K562 (cell line): Measurements from ENCODE around the gene ATP5F1A. TPM values are rescaled to one million over a fixed set of nuclear protein-coding genes. Genes with fewer than 3 reads are reported as not detected.

Experiments
- EGR1 ChIP-seq: fragments of 450-650 bp; conservative IDR thresholded peaks from 2 replicates; pipeline ENCODE4 v1.6.1; 2017; ENCODE audit warnings: mild to moderate bottlenecking
- ELF4 ChIP-seq: fragments of 450-650 bp; formaldehyde crosslinking; IDR thresholded peaks from 2 replicates; pipeline ENCODE4 v1.4.0; 2022; ENCODE audit warnings: missing genetic modification characterization
- L3MBTL2 ChIP-seq: fragments of 450-650 bp; IDR thresholded peaks from 2 replicates; pipeline ENCODE4 v1.6.1; 2016; ENCODE audit warnings: mild to moderate bottlenecking, moderate library complexity
- MIER1 ChIP-seq: fragments of 450-650 bp; IDR thresholded peaks from 2 replicates; pipeline ENCODE4 v1.6.1; 2016; ENCODE audit warnings: antibody characterized with exemption, mild to moderate bottlenecking, low read depth
- NRF1 ChIP-seq, 2 experiments: fragments of 450-650 bp; IDR thresholded peaks in 1 of 2; conservative IDR thresholded peaks in 1 of 2; 2 replicates each; pipeline ENCODE4 v1.6.1; 2014; ENCODE audit warnings: mild to moderate bottlenecking in 2 of 2
- RUNX1 ChIP-seq: sonication (generic); IDR thresholded peaks from 2 replicates; pipeline ENCODE4 v1.6.1; 2016; ENCODE audit warnings: antibody characterized with exemption, low read depth
- SIN3B ChIP-seq: fragments of 450-650 bp; IDR thresholded peaks from 2 replicates; pipeline ENCODE4 v1.6.1; 2017; ENCODE audit warnings: low read depth, mild to moderate bottlenecking, moderate library complexity
- SMAD1 ChIP-seq: fragments of 150-350 bp; IDR thresholded peaks from 2 replicates; pipeline ENCODE4 v1.6.1; 2014; ENCODE audit warnings: low read length, low read depth; ENCODE audit not compliant: partially characterized antibody
- ZC3H4 ChIP-seq: sonication (generic); formaldehyde crosslinking; IDR thresholded peaks from 2 replicates; pipeline ENCODE4 v1.9.0; 2021; ENCODE audit warnings: missing genetic modification reagents, borderline replicate concordance
- ZNF408 ChIP-seq: fragments of 250-450 bp; sonication (Bioruptor Pico); IDR thresholded peaks from 2 replicates; pipeline ENCODE4 v1.4.0; 2020; ENCODE audit warnings: low read depth, mild to moderate bottlenecking, moderate library complexity
- polyA plus RNA-seq, 8 experiments: library from polyadenylated mRNA; depleted of rRNA in 4 of 8; stranded (reverse) in 5 of 8; unstranded in 3 of 8; fragments of >200 nt; fragmentation: Nextera tagmentation in 2 of 8; fragmentation: Illumina TruSeq in 1 of 8; extraction: Ambion mirVana in 2 of 8; extraction: Trizol in 1 of 8; gene quantifications; 2 replicates each; pipeline versions ENCODE4 v1.2.1 to v1.2.3, GENCODE V29; 2011 to 2014; ENCODE audit warnings: inconsistent platforms in 1 of 8, missing spikeins in 1 of 8
- total RNA-seq, 7 experiments: library from RNA; depleted of rRNA in 6 of 7; stranded (reverse); fragments of >200 nt in 6 of 7; fragmentation: Illumina TruSeq in 2 of 7; extraction: Trizol in 2 of 7; gene quantifications; 2 replicates each; pipeline versions ENCODE4 v1.2.1 to v1.2.3, GENCODE V29; 2011 to 2021; ENCODE audit warnings: low replicate concordance in 1 of 7
- TF ChIP-seq, protein P1 (sequence below): sonication (generic); formaldehyde crosslinking; IDR thresholded peaks from 2 replicates; pipeline ENCODE4 v1.8.0; 2022; ENCODE audit warnings: mild to moderate bottlenecking, low read depth, missing genetic modification reagents
- TF ChIP-seq, protein P2 (sequence below): sonication (generic); formaldehyde crosslinking; IDR thresholded peaks from 2 replicates; pipeline ENCODE4 v1.8.0; 2022; ENCODE audit warnings: missing genetic modification reagents, mild to moderate bottlenecking, borderline replicate concordance
- TF ChIP-seq, protein P3 (sequence below): fragments of 250-450 bp; sonication (Bioruptor Pico); IDR thresholded peaks from 2 replicates; pipeline ENCODE4 v1.9.0; 2021; ENCODE audit warnings: mild to moderate bottlenecking, inconsistent platforms
- TF ChIP-seq, protein P4 (sequence below): fragments of 250-450 bp; sonication (Bioruptor Pico); IDR thresholded peaks from 2 replicates; pipeline ENCODE4 v1.8.0; 2022; ENCODE audit warnings: moderate library complexity, mild to moderate bottlenecking, inconsistent platforms
- TF ChIP-seq, protein P5 (sequence below): sonication (generic); formaldehyde crosslinking; IDR thresholded peaks from 2 replicates; pipeline ENCODE4 v1.8.0; 2022; ENCODE audit warnings: mild to moderate bottlenecking, missing genetic modification reagents
- TF ChIP-seq, protein P6 (sequence below), 2 experiments: fragments of 450-650 bp in 1 of 2; sonication (generic) in 1 of 2; formaldehyde crosslinking; conservative IDR thresholded peaks; 2 replicates each; pipeline versions ENCODE4 v1.4.0 to v1.8.1; 2020 to 2022; ENCODE audit warnings: mild to moderate bottlenecking in 1 of 2, missing genetic modification reagents in 1 of 2
- TF ChIP-seq, protein P7 (sequence below): sonication (generic); formaldehyde crosslinking; IDR thresholded peaks from 2 replicates; pipeline ENCODE4 v1.8.1; 2023; ENCODE audit warnings: mild to moderate bottlenecking, missing genetic modification reagents

The ATP5F1A gene
- total and polyA plus RNA-seq, 9 of the 15 experiments (the other 6 are each of a cell fraction or from before 2014, with no cell fraction given), result 377 to 762 (median 490) TPM

DNA sequence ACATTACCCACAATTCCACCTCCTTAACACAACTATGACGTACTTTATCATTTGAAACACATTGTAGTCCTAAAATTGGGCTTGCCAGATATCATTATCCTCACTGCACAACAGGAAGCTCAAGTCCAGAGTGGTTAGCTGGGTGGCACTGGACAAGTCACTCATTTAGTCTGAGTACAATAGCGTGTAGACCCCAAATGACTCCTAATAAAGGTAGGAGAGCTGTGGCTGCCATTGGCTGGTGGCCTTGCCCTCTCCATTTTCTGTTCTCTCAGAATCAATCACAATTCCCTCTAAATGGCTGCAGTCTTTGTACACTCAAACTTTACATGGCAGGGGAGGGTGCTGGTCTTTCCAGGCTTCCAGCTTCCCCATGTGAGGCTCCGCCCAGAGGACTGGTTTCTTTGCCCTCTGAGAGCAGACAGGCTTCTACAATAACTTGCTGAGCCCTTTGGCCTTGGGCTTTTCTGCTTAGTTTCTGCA, 37.7 kb downstream of the ATP5F1A start (continued):
- TF ChIP-seq EGR1 (no peak), ZC3H4 (CRISPR knock-in tag) (no peak), SMAD1 (no peak), MIER1 (no peak), RUNX1 (no peak), L3MBTL2 (peak; percentile 33; the same call in 1 of the 2 replicates), NRF1 (conservative IDR thresholded peaks at IDR 0.05 in 1 of 2, IDR thresholded peaks at IDR 0.05 in 1 of 2) (no peak), ELF4 (CRISPR knock-in tag) (no peak), ZNF408 (CRISPR knock-in tag) (no peak), SIN3B (no peak)
- TF ChIP-seq, protein P1, sequence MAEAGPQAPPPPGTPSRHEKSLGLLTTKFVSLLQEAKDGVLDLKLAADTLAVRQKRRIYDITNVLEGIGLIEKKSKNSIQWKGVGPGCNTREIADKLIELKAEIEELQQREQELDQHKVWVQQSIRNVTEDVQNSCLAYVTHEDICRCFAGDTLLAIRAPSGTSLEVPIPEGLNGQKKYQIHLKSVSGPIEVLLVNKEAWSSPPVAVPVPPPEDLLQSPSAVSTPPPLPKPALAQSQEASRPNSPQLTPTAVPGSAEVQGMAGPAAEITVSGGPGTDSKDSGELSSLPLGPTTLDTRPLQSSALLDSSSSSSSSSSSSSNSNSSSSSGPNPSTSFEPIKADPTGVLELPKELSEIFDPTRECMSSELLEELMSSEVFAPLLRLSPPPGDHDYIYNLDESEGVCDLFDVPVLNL, result no peak
- TF ChIP-seq, protein P2, sequence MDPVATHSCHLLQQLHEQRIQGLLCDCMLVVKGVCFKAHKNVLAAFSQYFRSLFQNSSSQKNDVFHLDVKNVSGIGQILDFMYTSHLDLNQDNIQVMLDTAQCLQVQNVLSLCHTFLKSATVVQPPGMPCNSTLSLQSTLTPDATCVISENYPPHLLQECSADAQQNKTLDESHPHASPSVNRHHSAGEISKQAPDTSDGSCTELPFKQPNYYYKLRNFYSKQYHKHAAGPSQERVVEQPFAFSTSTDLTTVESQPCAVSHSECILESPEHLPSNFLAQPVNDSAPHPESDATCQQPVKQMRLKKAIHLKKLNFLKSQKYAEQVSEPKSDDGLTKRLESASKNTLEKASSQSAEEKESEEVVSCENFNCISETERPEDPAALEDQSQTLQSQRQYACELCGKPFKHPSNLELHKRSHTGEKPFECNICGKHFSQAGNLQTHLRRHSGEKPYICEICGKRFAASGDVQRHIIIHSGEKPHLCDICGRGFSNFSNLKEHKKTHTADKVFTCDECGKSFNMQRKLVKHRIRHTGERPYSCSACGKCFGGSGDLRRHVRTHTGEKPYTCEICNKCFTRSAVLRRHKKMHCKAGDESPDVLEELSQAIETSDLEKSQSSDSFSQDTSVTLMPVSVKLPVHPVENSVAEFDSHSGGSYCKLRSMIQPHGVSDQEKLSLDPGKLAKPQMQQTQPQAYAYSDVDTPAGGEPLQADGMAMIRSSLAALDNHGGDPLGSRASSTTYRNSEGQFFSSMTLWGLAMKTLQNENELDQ, result no peak
- TF ChIP-seq, protein P3, sequence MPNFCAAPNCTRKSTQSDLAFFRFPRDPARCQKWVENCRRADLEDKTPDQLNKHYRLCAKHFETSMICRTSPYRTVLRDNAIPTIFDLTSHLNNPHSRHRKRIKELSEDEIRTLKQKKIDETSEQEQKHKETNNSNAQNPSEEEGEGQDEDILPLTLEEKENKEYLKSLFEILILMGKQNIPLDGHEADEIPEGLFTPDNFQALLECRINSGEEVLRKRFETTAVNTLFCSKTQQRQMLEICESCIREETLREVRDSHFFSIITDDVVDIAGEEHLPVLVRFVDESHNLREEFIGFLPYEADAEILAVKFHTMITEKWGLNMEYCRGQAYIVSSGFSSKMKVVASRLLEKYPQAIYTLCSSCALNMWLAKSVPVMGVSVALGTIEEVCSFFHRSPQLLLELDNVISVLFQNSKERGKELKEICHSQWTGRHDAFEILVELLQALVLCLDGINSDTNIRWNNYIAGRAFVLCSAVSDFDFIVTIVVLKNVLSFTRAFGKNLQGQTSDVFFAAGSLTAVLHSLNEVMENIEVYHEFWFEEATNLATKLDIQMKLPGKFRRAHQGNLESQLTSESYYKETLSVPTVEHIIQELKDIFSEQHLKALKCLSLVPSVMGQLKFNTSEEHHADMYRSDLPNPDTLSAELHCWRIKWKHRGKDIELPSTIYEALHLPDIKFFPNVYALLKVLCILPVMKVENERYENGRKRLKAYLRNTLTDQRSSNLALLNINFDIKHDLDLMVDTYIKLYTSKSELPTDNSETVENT (CRISPR knock-in tag), result no peak
- TF ChIP-seq, protein P4, sequence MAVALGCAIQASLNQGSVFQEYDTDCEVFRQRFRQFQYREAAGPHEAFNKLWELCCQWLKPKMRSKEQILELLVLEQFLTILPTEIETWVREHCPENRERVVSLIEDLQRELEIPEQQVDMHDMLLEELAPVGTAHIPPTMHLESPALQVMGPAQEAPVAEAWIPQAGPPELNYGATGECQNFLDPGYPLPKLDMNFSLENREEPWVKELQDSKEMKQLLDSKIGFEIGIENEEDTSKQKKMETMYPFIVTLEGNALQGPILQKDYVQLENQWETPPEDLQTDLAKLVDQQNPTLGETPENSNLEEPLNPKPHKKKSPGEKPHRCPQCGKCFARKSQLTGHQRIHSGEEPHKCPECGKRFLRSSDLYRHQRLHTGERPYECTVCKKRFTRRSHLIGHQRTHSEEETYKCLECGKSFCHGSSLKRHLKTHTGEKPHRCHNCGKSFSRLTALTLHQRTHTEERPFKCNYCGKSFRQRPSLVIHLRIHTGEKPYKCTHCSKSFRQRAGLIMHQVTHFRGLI (CRISPR knock-in tag), result no peak
- TF ChIP-seq, protein P5, sequence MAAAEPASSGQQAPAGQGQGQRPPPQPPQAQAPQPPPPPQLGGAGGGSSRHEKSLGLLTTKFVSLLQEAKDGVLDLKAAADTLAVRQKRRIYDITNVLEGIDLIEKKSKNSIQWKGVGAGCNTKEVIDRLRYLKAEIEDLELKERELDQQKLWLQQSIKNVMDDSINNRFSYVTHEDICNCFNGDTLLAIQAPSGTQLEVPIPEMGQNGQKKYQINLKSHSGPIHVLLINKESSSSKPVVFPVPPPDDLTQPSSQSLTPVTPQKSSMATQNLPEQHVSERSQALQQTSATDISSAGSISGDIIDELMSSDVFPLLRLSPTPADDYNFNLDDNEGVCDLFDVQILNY (CRISPR knock-in tag), result no peak
- TF ChIP-seq, protein P6, sequence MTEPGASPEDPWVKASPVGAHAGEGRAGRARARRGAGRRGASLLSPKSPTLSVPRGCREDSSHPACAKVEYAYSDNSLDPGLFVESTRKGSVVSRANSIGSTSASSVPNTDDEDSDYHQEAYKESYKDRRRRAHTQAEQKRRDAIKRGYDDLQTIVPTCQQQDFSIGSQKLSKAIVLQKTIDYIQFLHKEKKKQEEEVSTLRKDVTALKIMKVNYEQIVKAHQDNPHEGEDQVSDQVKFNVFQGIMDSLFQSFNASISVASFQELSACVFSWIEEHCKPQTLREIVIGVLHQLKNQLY (CRISPR knock-in tag; conservative IDR thresholded peaks at IDR 0.05), result no peak
- TF ChIP-seq, protein P7, sequence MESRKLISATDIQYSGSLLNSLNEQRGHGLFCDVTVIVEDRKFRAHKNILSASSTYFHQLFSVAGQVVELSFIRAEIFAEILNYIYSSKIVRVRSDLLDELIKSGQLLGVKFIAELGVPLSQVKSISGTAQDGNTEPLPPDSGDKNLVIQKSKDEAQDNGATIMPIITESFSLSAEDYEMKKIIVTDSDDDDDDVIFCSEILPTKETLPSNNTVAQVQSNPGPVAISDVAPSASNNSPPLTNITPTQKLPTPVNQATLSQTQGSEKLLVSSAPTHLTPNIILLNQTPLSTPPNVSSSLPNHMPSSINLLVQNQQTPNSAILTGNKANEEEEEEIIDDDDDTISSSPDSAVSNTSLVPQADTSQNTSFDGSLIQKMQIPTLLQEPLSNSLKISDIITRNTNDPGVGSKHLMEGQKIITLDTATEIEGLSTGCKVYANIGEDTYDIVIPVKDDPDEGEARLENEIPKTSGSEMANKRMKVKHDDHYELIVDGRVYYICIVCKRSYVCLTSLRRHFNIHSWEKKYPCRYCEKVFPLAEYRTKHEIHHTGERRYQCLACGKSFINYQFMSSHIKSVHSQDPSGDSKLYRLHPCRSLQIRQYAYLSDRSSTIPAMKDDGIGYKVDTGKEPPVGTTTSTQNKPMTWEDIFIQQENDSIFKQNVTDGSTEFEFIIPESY (CRISPR knock-in tag), result no peak
